Daoy (cell line): Measurements from ENCODE around the gene CHRNB1. TPM values are rescaled to one million over a fixed set of nuclear protein-coding genes. Genes with fewer than 3 reads are reported as not detected.

ENCODE experiments used
- DNase-seq: peaks from one replicate; pipeline ENCODE4 v3.0.0-alpha.2; 2015; ENCODE audit warnings: low read depth
- total RNA-seq: library from RNA; depleted of rRNA; stranded (reverse); fragments of >200 nt; shearing (Covaris generic); gene quantifications from 2 replicates; pipeline ENCODE4 v1.2.3, GENCODE V29; 2014; rRNA removed

CHRNB1 gene
- total RNA-seq, 1 experiment from 2014 or later: 7.0 TPM

- DNase-seq: peak; percentile 98
Observed at GRCh38 chr17:7484067-7484918, 39.4 kb downstream of the CHRNB1 start, which contains the start of gene POLR2A. Gene POLR2A, plus strand, starts transcription at chr17:7484366.

- no peak for DNase-seq
Observed at GRCh38 chr17:7484919-7485377, 40.1 kb downstream of the CHRNB1 start.

- DNase-seq: no peak
Observed at GRCh38 chr17:7486181-7486580, 41.3 kb downstream of the CHRNB1 start.

GRCh38 chr17:7490144-7490543, 45.3 kb downstream of the CHRNB1 start:
- DNase-seq: no peak

- no peak for DNase-seq
Observed at GRCh38 chr17:7491583-7491982, 46.7 kb downstream of the CHRNB1 start.

GRCh38 chr17:7493941-7494340, 49.1 kb downstream of the CHRNB1 start:
- no peak for DNase-seq

- no peak for DNase-seq
Observed at GRCh38 chr17:7495906-7496434, 51.1 kb downstream of the CHRNB1 start.

- no peak for DNase-seq
Observed at GRCh38 chr17:7496470-7497183, 51.8 kb downstream of the CHRNB1 start.

GRCh38 chr17:7497228-7497627, 52.4 kb downstream of the CHRNB1 start:
- no peak for DNase-seq

GRCh38 chr17:7497636-7498035, 52.8 kb downstream of the CHRNB1 start:
- DNase-seq: no peak

GRCh38 chr17:7499161-7499560, 54.3 kb downstream of the CHRNB1 start:
- no peak for DNase-seq

- no peak for DNase-seq
Observed at GRCh38 chr17:7501729-7502128, 56.9 kb downstream of the CHRNB1 start.

GRCh38 chr17:7502171-7502847, 57.4 kb downstream of the CHRNB1 start:
- no peak for DNase-seq

GRCh38 chr17:7502987-7503386, 58.1 kb downstream of the CHRNB1 start:
- DNase-seq: no peak

GRCh38 chr17:7503521-7503920, 58.7 kb downstream of the CHRNB1 start:
- no peak for DNase-seq

Other genes starting within 250 kb of the CHRNB1 start
- gene DLG4, start 225.2 kb upstream of the CHRNB1 start, total RNA-seq: 3.1 and 4.4 TPM in 2 replicates
- 306 and 420 TPM in 2 replicates for gene ACADVL, start 225.1 kb upstream of the CHRNB1 start, total RNA-seq
- gene DVL2, start 210.5 kb upstream of the CHRNB1 start, total RNA-seq: 22.2 and 42.7 TPM in 2 replicates
- 44.5 and 54.8 TPM in 2 replicates for gene PHF23, start 205.6 kb upstream of the CHRNB1 start, total RNA-seq
- gene GABARAP, start 202.6 kb upstream of the CHRNB1 start, total RNA-seq: 108 and 113 TPM in 2 replicates
- 25.5 and 27.6 TPM in 2 replicates for gene CTDNEP1, start 193.3 kb upstream of the CHRNB1 start, total RNA-seq
- 34.9 and 50.3 TPM in 2 replicates for gene ELP5, start 192.8 kb upstream of the CHRNB1 start, total RNA-seq
- not detected in 2 replicates for gene CLDN7, start 182.6 kb upstream of the CHRNB1 start, total RNA-seq
- 0.06 TPM in 1 of 2 replicates, not detected in the other for gene SLC2A4, start 163.3 kb upstream of the CHRNB1 start, total RNA-seq
- 0.15 and 2.4 TPM in 2 replicates for gene YBX2, start 150.4 kb upstream of the CHRNB1 start, total RNA-seq
- gene EIF5A, start 137.4 kb upstream of the CHRNB1 start, total RNA-seq: 861 and 1,090 TPM in 2 replicates
- gene GPS2, start 129.7 kb upstream of the CHRNB1 start, total RNA-seq: 84.3 and 91.6 TPM in 2 replicates
- gene NEURL4, start 115.7 kb upstream of the CHRNB1 start, total RNA-seq: 15.3 and 17.0 TPM in 2 replicates
- gene ACAP1, start 108.5 kb upstream of the CHRNB1 start, total RNA-seq: 2.7 TPM in 1 of 2 replicates, not detected in the other
- gene KCTD11, start 92.9 kb upstream of the CHRNB1 start, total RNA-seq: 2.1 and 3.7 TPM in 2 replicates
- not detected in 2 replicates for gene TMEM95, start 89.9 kb upstream of the CHRNB1 start, total RNA-seq
- 2.6 and 4.5 TPM in 2 replicates for gene TNK1, start 64.0 kb upstream of the CHRNB1 start, total RNA-seq
- gene PLSCR3, start 50.5 kb upstream of the CHRNB1 start, total RNA-seq: 14.1 TPM in 2 replicates
- 43.7 and 68.8 TPM in 2 replicates for gene TMEM256, start 41.0 kb upstream of the CHRNB1 start, total RNA-seq
- gene NLGN2, start 37.2 kb upstream of the CHRNB1 start, total RNA-seq: 1.4 and 1.9 TPM in 2 replicates
- not detected in 2 replicates for gene SPEM1, start 24.7 kb upstream of the CHRNB1 start, total RNA-seq
- not detected in 2 replicates for gene SPEM2, start 19.4 kb upstream of the CHRNB1 start, total RNA-seq
- not detected in 2 replicates for gene SPEM3, start 16.2 kb upstream of the CHRNB1 start, total RNA-seq
- gene TMEM102, start 9.6 kb upstream of the CHRNB1 start, total RNA-seq: 2.3 and 6.6 TPM in 2 replicates
- 1.5 and 3.0 TPM in 2 replicates for gene FGF11, start 5.5 kb upstream of the CHRNB1 start, total RNA-seq
- gene ZBTB4, start 34.6 kb downstream of the CHRNB1 start, total RNA-seq: 6.1 and 6.5 TPM in 2 replicates
- gene SLC35G6, start 36.4 kb downstream of the CHRNB1 start, total RNA-seq: 0.06 TPM in 1 of 2 replicates, not detected in the other
- 56.2 and 74.4 TPM in 2 replicates for gene POLR2A, start 39.3 kb downstream of the CHRNB1 start, total RNA-seq
- 1.6 and 6.4 TPM in 2 replicates for gene TNFSF12, start 104.0 kb downstream of the CHRNB1 start, total RNA-seq
- 1.9 TPM in 1 of 2 replicates, not detected in the other for gene TNFSF13, start 113.7 kb downstream of the CHRNB1 start, total RNA-seq
- 92.2 and 104 TPM in 2 replicates for gene SENP3, start 116.9 kb downstream of the CHRNB1 start, total RNA-seq
- 13.8 and 15.0 TPM in 2 replicates for gene CD68, start 134.6 kb downstream of the CHRNB1 start, total RNA-seq
- 183 and 266 TPM in 2 replicates for gene MPDU1, start 138.8 kb downstream of the CHRNB1 start, total RNA-seq
- gene SOX15, start 145.0 kb downstream of the CHRNB1 start, total RNA-seq: 0.57 TPM in 1 of 2 replicates, not detected in the other
- gene FXR2, start 169.8 kb downstream of the CHRNB1 start, total RNA-seq: 60.5 and 87.4 TPM in 2 replicates
- 24.0 and 71.8 TPM in 2 replicates for gene SAT2, start 182.8 kb downstream of the CHRNB1 start, total RNA-seq
- 0.69 TPM in 1 of 2 replicates, not detected in the other for gene SHBG, start 185.1 kb downstream of the CHRNB1 start, total RNA-seq
- not detected in 2 replicates for gene ATP1B2, start 205.9 kb downstream of the CHRNB1 start, total RNA-seq
- 47.8 and 70.9 TPM in 2 replicates for gene TP53, start 242.4 kb downstream of the CHRNB1 start, total RNA-seq
- gene WRAP53, start 243.4 kb downstream of the CHRNB1 start, total RNA-seq: 33.7 and 41.4 TPM in 2 replicates